ENCODE measurements around the gene CXorf58. TPM values are rescaled to one million over a fixed set of nuclear protein-coding genes. Genes with fewer than 3 reads are reported as not detected.

The CXorf58 gene
- polyA plus RNA-seq, 1 of the 3 experiments (the other 2 are of a cell fraction) = not detected

- peak overlapping the region in 1 of 2 experiments; percentile 25; a peak in 2 of 4 replicates for H3K4me3 ChIP-seq (ENCODE audit: low read depth in 2 of 2, low read length in 1 of 2)
- H3K4me1 ChIP-seq (ENCODE audit: control insufficient read depth in 1 of 2, insufficient read depth in 2 of 2, low read depth in 1 of 2, low read length in 1 of 2) = peaks cover 3 to 10% of the 10 kb centered on the region in 2 experiments; a peak in 3 of 4 replicates
- no peaks in the 10 kb centered on the region for H3K9me2 ChIP-seq
- peak overlapping the region; percentile 34 to 55; a peak in 3 of 4 replicates for H3K27ac ChIP-seq (ENCODE audit: low read depth in 2 of 2, low read length in 1 of 2)
- H3K36me3 ChIP-seq (replicated peaks in 1 of 2; ENCODE audit: control insufficient read depth in 1 of 2, insufficient read depth in 2 of 2, low read length in 1 of 2) = no peaks in the 10 kb centered on the region
- 8% methylated on average over 1 of the region's 1 CpG for WGBS (ENCODE audit: low lambda C conversion rate)
- no peak overlapping the region for H3K9ac ChIP-seq
- H3K27me3 ChIP-seq (ENCODE audit: insufficient read depth) = no peaks in the 10 kb centered on the region
- TF ChIP-seq CTCF (IDR thresholded peaks at IDR 0.05) (peak; percentile 63), ZBTB33 (IDR thresholded peaks at IDR 0.05; ENCODE audit: borderline replicate concordance, low read depth) (no peak), MAX (IDR thresholded peaks at IDR 0.05; ENCODE audit: low read depth) (no peak), SMC3 (IDR thresholded peaks at IDR 0.05; ENCODE audit: low read depth, low read length) (peak; percentile 80), RAD21 (IDR thresholded peaks at IDR 0.05; ENCODE audit: low read length) (peak; percentile 74)
- no peaks in the 10 kb centered on the region for H4K20me1 ChIP-seq (ENCODE audit: insufficient read depth)
- H3F3A ChIP-seq (replicated peaks; ENCODE audit: insufficient read depth) = peaks cover 7% of the 10 kb centered on the region
- DNase-seq = peak; percentile 49
- ChIA-PET CTCF (interaction anchor here (0.5 to 3.0 kb wide), 53 partner anchors 9 to 1916 kb away, joined by 3 to 67 read pairs (median 6); partner anchors contain the start of genes ACOT9, EIF2S3, PRDX4 and SAT1), POLR2A (interaction anchor here (0.6 to 1.7 kb wide), 4 partner anchors 119 to 205 kb away, joined by 3 to 9 read pairs (median 4); partner anchors contain the start of gene SAT1)
- no peak overlapping the region for H2AFZ ChIP-seq (ENCODE audit: low read depth)
- H3K79me2 ChIP-seq (ENCODE audit: insufficient read depth) = peaks cover 15% of the 10 kb centered on the region; the same call in 1 of the 2 replicates
- H3K4me2 ChIP-seq = peak overlapping the region; percentile 45; the same call in 1 of the 2 replicates
- H3K9me3 ChIP-seq = no peaks in the 10 kb centered on the region
These were observed 6.0 kb upstream of the CXorf58 start for GRCh38 chrX:23901805-23902204.

GRCh38 chrX:23902419-23902818 lies 5.4 kb upstream of the CXorf58 start:
- ChIA-PET CTCF (interaction anchor here (0.6 to 3.0 kb wide), 52 partner anchors 9 to 1917 kb away, joined by 3 to 67 read pairs (median 6); partner anchors contain the start of genes ACOT9, EIF2S3, PRDX4 and SAT1), POLR2A (interaction anchor here (1.0 to 1.7 kb wide), 4 partner anchors 119 to 152 kb away, joined by 3 to 9 read pairs (median 5); partner anchors contain the start of gene SAT1)
- H2AFZ ChIP-seq (ENCODE audit: low read depth) = no peak overlapping the region
- no peaks in the 10 kb centered on the region for H3K9me2 ChIP-seq
- peaks cover 16% of the 10 kb centered on the region; the same call in 1 of the 2 replicates for H3K79me2 ChIP-seq (ENCODE audit: insufficient read depth)
- H3K27ac ChIP-seq (ENCODE audit: low read depth in 2 of 2, low read length in 1 of 2) = peak overlapping the region; percentile 34 to 55; a peak in 2 of 4 replicates
- peak overlapping the region; percentile 45; the same call in 1 of the 2 replicates for H3K4me2 ChIP-seq
- 7% methylated on average over 2 of the region's 2 CpGs for WGBS (ENCODE audit: low lambda C conversion rate)
- no peak overlapping the region for H3K9ac ChIP-seq
- H3K27me3 ChIP-seq (ENCODE audit: insufficient read depth) = no peaks in the 10 kb centered on the region
- no peaks in the 10 kb centered on the region for H3K36me3 ChIP-seq (replicated peaks in 1 of 2; ENCODE audit: control insufficient read depth in 1 of 2, insufficient read depth in 2 of 2, low read length in 1 of 2)
- H3K9me3 ChIP-seq = no peaks in the 10 kb centered on the region
- H3K4me1 ChIP-seq (ENCODE audit: control insufficient read depth in 1 of 2, insufficient read depth in 2 of 2, low read depth in 1 of 2, low read length in 1 of 2) = peaks cover 3 to 10% of the 10 kb centered on the region in 2 experiments; a peak in 3 of 4 replicates
- H3F3A ChIP-seq (replicated peaks; ENCODE audit: insufficient read depth) = peaks cover under 1% of the 10 kb centered on the region
- H3K4me3 ChIP-seq (ENCODE audit: low read depth in 2 of 2, low read length in 1 of 2) = peak overlapping the region in 1 of 2 experiments; percentile 25; a peak in 2 of 4 replicates
- no peaks in the 10 kb centered on the region for H4K20me1 ChIP-seq (ENCODE audit: insufficient read depth)
- peak; percentile 53 for DNase-seq
- TF ChIP-seq SMC3 (IDR thresholded peaks at IDR 0.05; ENCODE audit: low read depth, low read length) (peak; percentile 66), MXI1 (IDR thresholded peaks at IDR 0.05; ENCODE audit: low read depth, low read length) (no peak), PBX3 (IDR thresholded peaks at IDR 0.05) (no peak), USF2 (IDR thresholded peaks at IDR 0.05; ENCODE audit: borderline replicate concordance, low read depth, low read length) (no peak), RFX5 (IDR thresholded peaks at IDR 0.05; ENCODE audit: low read length) (no peak), NRF1 (IDR thresholded peaks at IDR 0.05; ENCODE audit: low read depth, low read length) (no peak), SIN3A (IDR thresholded peaks at IDR 0.05; ENCODE audit: borderline replicate concordance, low read depth, low read length) (no peak), MEF2A (IDR thresholded peaks at IDR 0.05; ENCODE audit: borderline replicate concordance, low read depth) (no peak), GATA2 (CRISPR knock-in tag; IDR thresholded peaks at IDR 0.05) (no peak), RAD21 (IDR thresholded peaks at IDR 0.05; ENCODE audit: low read length) (peak; percentile 88), FOSL2 (IDR thresholded peaks at IDR 0.05; ENCODE audit: borderline replicate concordance, low read depth) (no peak), JUND (IDR thresholded peaks at IDR 0.05) (no peak), NFIC (IDR thresholded peaks at IDR 0.05; ENCODE audit: borderline replicate concordance) (peak; percentile 38; the same call in 1 of the 2 replicates), RXRA (IDR thresholded peaks at IDR 0.05; ENCODE audit: borderline replicate concordance, low read depth) (no peak), ZBTB33 (IDR thresholded peaks at IDR 0.05; ENCODE audit: borderline replicate concordance, low read depth) (no peak)
